NB4 (cell line): ENCODE data around the gene TBL2.
"Not testable (repeated sequence)": the region's sequence is repeated elsewhere in the genome, so short reads cannot be mapped to it uniquely, and the experiment has no call there.

Experiments used
- DNase-seq: peaks from one replicate; pipeline ENCODE4 v3.0.0; 2010; ENCODE audit warnings: low read depth
- H3K4me3 ChIP-seq: one replicate; pipeline ENCODE4 v1.5.1; 2011; ENCODE audit warnings: mild to moderate bottlenecking, low read depth, low read length, moderate library complexity
- CTCF ChIP-seq: IDR thresholded peaks from one replicate; pipeline ENCODE4 v1.5.1; 2012; ENCODE audit warnings: low read depth, low read length
- MAX ChIP-seq: IDR thresholded peaks from 2 replicates; pipeline ENCODE4 v1.6.1; 2011; ENCODE audit warnings: low read depth, low read length
- MYC ChIP-seq: IDR thresholded peaks from 2 replicates; pipeline ENCODE4 v1.6.1; 2011; ENCODE audit warnings: low read depth, low read length
- POLR2A ChIP-seq: IDR thresholded peaks from 2 replicates; pipeline ENCODE4 v1.6.1; 2011; ENCODE audit warnings: mild to moderate bottlenecking; ENCODE audit not compliant: insufficient read length; ENCODE audit errors: extremely low read depth

TBL2 gene

GRCh38 chr7:73530800-73531199 lies 47.6 kb downstream of the TBL2 start:
- TF ChIP-seq MAX, result no peak
- no peak for TF ChIP-seq CTCF
- no peak for TF ChIP-seq MYC
- TF ChIP-seq POLR2A, result no peak
- DNase-seq, result peak; percentile 67

DNA sequence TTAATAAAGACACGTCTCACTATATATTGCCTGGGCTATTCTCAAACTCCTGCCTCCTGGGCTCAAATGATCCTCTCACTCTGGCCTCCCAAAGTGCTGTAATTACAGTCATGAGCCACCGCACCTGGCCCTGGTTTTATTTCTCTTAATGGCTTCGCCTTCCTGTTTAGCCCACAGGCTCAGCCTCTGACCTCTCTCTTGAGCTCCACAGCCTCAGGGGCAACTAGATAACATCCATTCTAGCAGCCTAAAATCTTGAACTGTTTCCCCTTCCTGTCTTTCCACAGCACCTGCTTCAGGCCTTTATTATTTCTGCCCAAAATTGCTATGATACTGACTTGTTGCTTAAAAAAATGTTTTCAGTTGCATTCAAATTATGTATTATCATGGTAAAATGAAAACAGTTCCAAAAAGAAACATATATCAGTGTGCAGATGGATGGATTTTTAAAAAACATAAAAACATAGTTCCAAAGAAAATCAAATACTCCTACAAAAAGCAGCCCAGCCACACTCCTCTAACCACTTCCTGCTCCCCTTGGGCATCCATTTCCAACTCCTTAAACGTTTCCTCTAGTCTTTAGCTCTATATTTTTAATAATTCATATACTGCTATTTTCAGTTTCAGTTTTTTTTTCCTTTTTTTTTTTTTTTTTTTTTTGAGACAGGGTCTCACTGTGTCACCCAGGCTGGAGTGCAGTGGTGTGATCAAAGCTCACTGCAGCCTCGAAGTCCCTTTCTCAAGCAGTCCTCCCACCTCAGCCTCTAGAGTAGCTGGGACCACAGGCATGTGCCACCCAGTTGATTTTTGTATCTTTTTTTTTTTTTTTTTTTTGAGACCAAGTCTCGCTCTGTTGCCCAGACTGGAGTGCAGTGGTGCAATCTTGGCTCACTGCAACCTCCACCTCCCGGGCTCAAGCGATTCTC lies 51.2 kb downstream of the TBL2 start:
- TF ChIP-seq MYC, result no peak
- TF ChIP-seq CTCF, result no peak
- no peak for TF ChIP-seq POLR2A
- peak; percentile 23; the same call in 1 of the 2 replicates for TF ChIP-seq MAX
- peak; percentile 77 for DNase-seq
- no peak overlapping the region for H3K4me3 ChIP-seq

More at GRCh38 chr7:73530800-73531199, 47.6 kb downstream of the TBL2 start:
- no peak overlapping the region for H3K4me3 ChIP-seq

DNA sequence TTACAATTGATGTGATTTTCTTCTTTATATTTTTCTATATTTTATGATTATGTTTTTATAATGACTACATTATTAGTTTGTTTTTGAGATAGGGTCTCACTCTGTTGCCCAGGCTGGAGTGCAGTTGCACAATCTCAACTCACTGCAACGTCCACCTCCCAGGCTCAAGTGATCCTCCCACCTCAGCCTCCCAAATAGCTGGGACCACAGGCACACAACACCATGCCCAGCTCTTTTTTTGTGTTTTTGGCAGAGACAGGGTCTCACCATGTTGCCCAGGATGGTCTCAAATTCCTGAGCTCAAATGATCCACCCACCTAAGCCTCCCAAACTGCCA lies 52.3 kb downstream of the TBL2 start:
- DNase-seq, H3K4me3 ChIP-seq: not testable (repeated sequence)

- peak within 1 kb of the TSS; percentile 86 for H3K4me3 ChIP-seq
- peak; percentile 82 for TF ChIP-seq POLR2A
- peak; percentile 53 for TF ChIP-seq MYC
- peak; percentile 51 for TF ChIP-seq MAX
- TF ChIP-seq CTCF, result no peak
- DNase-seq, result peak; percentile 100
Observed at GRCh38 chr7:73522105-73522872, 56.1 kb downstream of the TBL2 start, which contains the start of gene BAZ1B. BAZ1B (minus strand) TSS chr7:73522293; CDS start chr7:73521933, 360 bp downstream.

DNA sequence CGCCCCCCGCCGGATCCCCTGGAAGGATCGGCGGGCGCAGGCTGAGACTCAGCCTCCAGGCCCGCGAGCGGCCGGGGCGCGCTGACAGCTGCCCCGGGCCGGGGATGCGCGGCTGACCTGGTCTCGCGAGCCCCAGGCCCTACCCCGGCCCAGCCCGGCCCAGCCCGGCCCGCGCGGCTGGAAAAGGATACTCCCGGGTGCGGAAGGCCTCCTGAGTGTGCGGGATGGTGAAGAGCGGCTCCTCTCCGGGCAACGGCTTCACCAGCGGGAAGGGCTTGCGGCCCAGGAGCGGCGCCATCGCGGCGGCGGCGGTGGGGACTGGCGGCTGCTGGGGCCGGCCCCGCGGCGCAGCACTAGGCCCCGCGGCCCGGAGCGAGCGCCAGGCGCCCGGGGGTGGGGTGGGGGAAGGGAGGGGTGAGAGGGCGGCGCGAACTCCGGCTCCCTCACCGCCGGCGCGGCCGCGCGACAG lies 56.7 kb downstream of the TBL2 start:
- H3K4me3 ChIP-seq, result peak overlapping the region; percentile 86
- no peak for DNase-seq
- TF ChIP-seq POLR2A, result no peak
- no peak for TF ChIP-seq MYC
- no peak for TF ChIP-seq MAX
- no peak for TF ChIP-seq CTCF
